Cardiac muscle cell (in vitro differentiated cells and primary cell): Measurements from ENCODE around the gene CD3D. TPM values are rescaled to one million over a fixed set of nuclear protein-coding genes. Genes with fewer than 3 reads are reported as not detected.

Source experiments
- DNase-seq, 2 donors: peaks; one replicate each; pipeline versions ENCODE4 v3.0.0 to v3.0.0-alpha.2; 2010 to 2017; ENCODE audit warnings: low read depth in 1 of 2, low spot score in 1 of 2
- H3K27ac ChIP-seq: fragments of 200-600 bp; sonication (generic); 2 replicates; pipeline ENCODE4 v1.5.1; 2016
- H3K27me3 ChIP-seq: fragments of 200-600 bp; sonication (generic); 2 replicates; pipeline ENCODE4 v1.6.0; 2016; ENCODE audit warnings: control low read depth
- H3K36me3 ChIP-seq: fragments of 200-600 bp; sonication (generic); 2 replicates; pipeline ENCODE4 v1.5.1; 2016; ENCODE audit warnings: control low read depth
- H3K4me1 ChIP-seq: fragments of 200-600 bp; sonication (generic); 2 replicates; pipeline ENCODE4 v1.8.1; 2017; ENCODE audit warnings: low read depth, mild to moderate bottlenecking, mixed run types
- H3K4me3 ChIP-seq: fragments of 200-600 bp; sonication (generic); 2 replicates; pipeline ENCODE4 v1.5.1; 2016; ENCODE audit warnings: mild to moderate bottlenecking
- H3K9me3 ChIP-seq: fragments of 200-600 bp; sonication (generic); 2 replicates; pipeline ENCODE4 v1.5.1; 2017; ENCODE audit warnings: low read depth, mild to moderate bottlenecking, control low read depth
- CTCF ChIP-seq: IDR thresholded peaks from 2 replicates; pipeline ENCODE4 v1.5.1; 2012; ENCODE audit warnings: low read depth, mild to moderate bottlenecking, low read length
- polyA plus RNA-seq: library from polyadenylated mRNA; unstranded; fragments of >200 nt; fragmentation: Nextera tagmentation; extraction: Ambion mirVana; gene quantifications from 2 replicates; pipeline ENCODE4 v1.2.1, GENCODE V29; 2016
- total RNA-seq: library from RNA; depleted of rRNA; stranded (reverse); fragments of >200 nt; gene quantifications from 2 replicates; pipeline ENCODE4 v1.2.3, GENCODE V29; 2016

The CD3D gene
- total and polyA plus RNA-seq, 2 experiments from 2014 or later: not detected

- H3K4me3 ChIP-seq: no peak overlapping the region
- H3K27ac ChIP-seq: no peak overlapping the region
- H3K9me3 ChIP-seq: no peaks in the 10 kb centered on the region
- H3K36me3 ChIP-seq: no peaks in the 10 kb centered on the region
- TF ChIP-seq CTCF: no peak
- no peak for DNase-seq
- H3K27me3 ChIP-seq: peaks cover 26% of the 10 kb centered on the region
- no peaks in the 10 kb centered on the region for H3K4me1 ChIP-seq
Measured at GRCh38 chr11:118301600-118302195, 40.8 kb downstream of the CD3D start.

GRCh38 chr11:118295815-118296454 is 46.6 kb downstream of the CD3D start:
- TF ChIP-seq CTCF: peak; percentile 59
- H3K27me3 ChIP-seq: peaks cover 41% of the 10 kb centered on the region

GRCh38 chr11:118295199-118295598 is 47.3 kb downstream of the CD3D start:
- TF ChIP-seq CTCF: no peak

More at GRCh38 chr11:118295815-118296454, 46.6 kb downstream of the CD3D start:
- H3K4me1 ChIP-seq: no peaks in the 10 kb centered on the region
- no peak overlapping the region for H3K27ac ChIP-seq
- no peaks in the 10 kb centered on the region for H3K36me3 ChIP-seq
- no peaks in the 10 kb centered on the region for H3K9me3 ChIP-seq
- no peak overlapping the region for H3K4me3 ChIP-seq
- DNase-seq: peak; percentile 28 to 41

GRCh38 chr11:118294053-118294452 is 48.5 kb downstream of the CD3D start:
- no peaks in the 10 kb centered on the region for H3K9me3 ChIP-seq
- DNase-seq: no peak
- TF ChIP-seq CTCF: no peak
- no peaks in the 10 kb centered on the region for H3K4me1 ChIP-seq
- no peak overlapping the region for H3K4me3 ChIP-seq
- no peaks in the 10 kb centered on the region for H3K36me3 ChIP-seq
- peaks cover 34% of the 10 kb centered on the region for H3K27me3 ChIP-seq
- no peak overlapping the region for H3K27ac ChIP-seq

More at GRCh38 chr11:118295199-118295598, 47.3 kb downstream of the CD3D start:
- Histone ChIP-seq H3K4me1 (no peaks in the 10 kb centered on the region), H3K27me3 (peaks cover 34% of the 10 kb centered on the region), H3K4me3 (no peak overlapping the region), H3K9me3 (no peaks in the 10 kb centered on the region), H3K27ac (no peak overlapping the region), H3K36me3 (no peaks in the 10 kb centered on the region)
- DNase-seq: no peak

GRCh38 chr11:118291477-118292135 is 50.9 kb downstream of the CD3D start:
- DNase-seq: peak in 1 of 2 donors; percentile 13
- no peak for TF ChIP-seq CTCF
- no peak overlapping the region for H3K4me3 ChIP-seq
- H3K9me3 ChIP-seq: no peaks in the 10 kb centered on the region
- no peak overlapping the region for H3K27ac ChIP-seq
- no peaks in the 10 kb centered on the region for H3K4me1 ChIP-seq
- H3K36me3 ChIP-seq: no peaks in the 10 kb centered on the region
- H3K27me3 ChIP-seq: peaks cover 49% of the 10 kb centered on the region
